ENCODE results near the gene NATD1. TPM values are rescaled to one million over a fixed set of nuclear protein-coding genes. Genes with fewer than 3 reads are reported as not detected.

The NATD1 gene
- polyA plus RNA-seq, 2 of the 4 experiments (the other 2 are of a cell fraction) = 1.1 to 1.6 TPM

- no peak for TF ChIP-seq PHF8 (IDR thresholded peaks at IDR 0.05; ENCODE audit: borderline replicate concordance, low read depth)
- peak; percentile 27; the same call in 2 of the 3 replicates for TF ChIP-seq SMC3 (IDR thresholded peaks at IDR 0.05)
- no peak for TF ChIP-seq RNF2 (IDR thresholded peaks at IDR 0.05; ENCODE audit: borderline replicate concordance, low read depth)
- TF ChIP-seq HES2 (IDR thresholded peaks at IDR 0.05) = no peak
- no peak for TF ChIP-seq TFCP2L1 (CRISPR knock-in tag; IDR thresholded peaks at IDR 0.05)
- no peak for TF ChIP-seq KDM1A (IDR thresholded peaks at IDR 0.05; ENCODE audit: low read depth)
- TF ChIP-seq PBX3 (IDR thresholded peaks at IDR 0.05) = peak; percentile 84
- no peak for TF ChIP-seq HMGXB4 (CRISPR knock-in tag; IDR thresholded peaks at IDR 0.05; ENCODE audit: borderline replicate concordance)
- no peak for TF ChIP-seq CBX8 (IDR thresholded peaks at IDR 0.05)
- TF ChIP-seq HOXB5 (CRISPR knock-in tag; IDR thresholded peaks at IDR 0.05) = peak; percentile 17
- TF ChIP-seq ZNF302 (CRISPR knock-in tag; IDR thresholded peaks at IDR 0.05) = no peak; the same call in 1 of the 2 replicates
- peak; percentile 64; the same call in 1 of the 2 replicates for TF ChIP-seq BHLHE40 (IDR thresholded peaks at IDR 0.05; ENCODE audit: low read depth, low read length)
- TF ChIP-seq EHF (CRISPR knock-in tag; IDR thresholded peaks at IDR 0.05) = 0 out of 2 replicates have a peak, but pooled peaks have one; percentile 58
- TF ChIP-seq CHD4 (IDR thresholded peaks at IDR 0.05; ENCODE audit: borderline replicate concordance) = no peak
- TF ChIP-seq RAD21 (conservative IDR thresholded peaks at IDR 0.05 in 1 of 2, IDR thresholded peaks at IDR 0.05 in 1 of 2) = 0 out of 5 replicates have a peak, but pooled peaks of 1 of the 2 experiments have one; percentile 30
- peak; percentile 69; the same call in 1 of the 2 replicates for TF ChIP-seq HOXB13 (CRISPR knock-in tag; IDR thresholded peaks at IDR 0.05; ENCODE audit: low read depth)
- TF ChIP-seq REST (IDR thresholded peaks at IDR 0.05) = no peak
Measured at GRCh38 chr17:21287703-21288449, 34.7 kb upstream of the NATD1 start (continued).

GRCh38 chr17:21286909-21287702, 33.9 kb upstream of the NATD1 start:
- Histone ChIP-seq H3K4me2 (peak overlapping the region; percentile 92), H3K27ac (peak overlapping the region; percentile 76 to 89), H3K4me3 (peak overlapping the region; percentile 78), H3K9me3 (no peaks in the 10 kb centered on the region), H3K4me1 (peaks cover 48% of the 10 kb centered on the region)
- ChIA-PET POLR2A (interaction anchor here (0.5 to 1.7 kb wide), 7 partner anchors 33 to 294 kb away, joined by 3 to 13 read pairs (median 3); partner anchors contain the start of genes NATD1, TMEM11 and USP22), CTCF (interaction anchor here (0.7 to 3.2 kb wide), 19 partner anchors 10 to 225 kb away, joined by 3 to 20 read pairs (median 3); partner anchors contain the start of gene KCNJ12)
- FAIRE-seq (no peak), ATAC-seq (peak in 1 of 2 experiments; percentile 0; a peak in 3 of 6 replicates), DNase-seq (ENCODE audit: low read depth in 1 of 2, low spot score in 1 of 2) (peak in 1 of 2 experiments; percentile 62)
- 21% methylated on average over 9 of the region's 9 CpGs for WGBS (ENCODE audit: missing lambda C conversion rate)
- TF ChIP-seq HEYL (CRISPR knock-in tag; IDR thresholded peaks at IDR 0.05) (no peak), RARB (CRISPR knock-in tag; IDR thresholded peaks at IDR 0.05) (peak; percentile 57; the same call in 1 of the 2 replicates), TFCP2L1 (CRISPR knock-in tag; IDR thresholded peaks at IDR 0.05) (0 out of 2 replicates have a peak, but pooled peaks have one; percentile 14), JUN (IDR thresholded peaks at IDR 0.05) (no peak), CTCF (IDR thresholded peaks at IDR 0.05) (no peak), REST (IDR thresholded peaks at IDR 0.05) (0 out of 2 replicates have a peak, but pooled peaks have one; percentile 23), EHF (CRISPR knock-in tag; IDR thresholded peaks at IDR 0.05) (no peak)

All from A549 (cell line).